Measurements from ENCODE around the gene DLGAP4.

GRCh38 chr20:36431604-36432003, 125.5 kb downstream of the DLGAP4 start:
- TF ChIP-seq CTCF (IDR thresholded peaks at IDR 0.05) (no peak), GABPA (IDR thresholded peaks at IDR 0.05; ENCODE audit: low read depth) (no peak), SMC3 (IDR thresholded peaks at IDR 0.05; ENCODE audit: low read depth, low read length) (no peak)

Measured in SK-N-SH (cell line).